Breast epithelium (tissue), 3 donors: ENCODE measurements around the gene DENND1C.

Source experiments
- CTCF ChIP-seq, 3 donors: fragments of 450-650 bp; IDR thresholded peaks; one replicate each; pipeline ENCODE4 v1.5.1; 2016 to 2017; ENCODE audit warnings: antibody characterized with exemption in 3 of 3, mild to moderate bottlenecking in 3 of 3, moderate library complexity in 3 of 3
- POLR2AphosphoS5 ChIP-seq, 3 donors: sonication (generic); formaldehyde crosslinking; IDR thresholded peaks; one replicate each; pipeline ENCODE4 v1.6.1; 2017; ENCODE audit warnings: antibody characterized with exemption in 3 of 3

- TF ChIP-seq CTCF (IDR thresholded peaks at IDR 0.05) (no peak), POLR2AphosphoS5 (IDR thresholded peaks at IDR 0.05) (no peak)
Measured at GRCh38 chr19:6503407-6504201, 22.0 kb upstream of the DENND1C start.
